Activated CD8-positive, alpha-beta memory T cell treated with anti-CD3 and anti-CD28 coated beads, Interleukin-2, amount 50 U/mL, for 4 hours (primary cell): ENCODE data around the gene METTL8.
A peak's percentile ranks its signal among the peaks of the same experiment; 100 is the strongest.

ENCODE experiments used
- DNase-seq: peaks from one replicate; pipeline ENCODE4 v3.0.0-alpha.2; 2020

The METTL8 gene

GRCh38 chr2:171433763-171434012 lies at the start of gene METTL8:
TSS of gene METTL8 (minus strand) at chr2:171433990. CDS start at chr2:171392185, 41,805 bp downstream.
- no peak for DNase-seq

- no peak for DNase-seq
These were observed 49.1 kb upstream of the METTL8 start for GRCh38 chr2:171482877-171483276.

- DNase-seq = no peak
These were observed 48.5 kb upstream of the METTL8 start for GRCh38 chr2:171482308-171482707.

- DNase-seq = no peak
These were observed 47.1 kb upstream of the METTL8 start for GRCh38 chr2:171480908-171481307.

GRCh38 chr2:171479154-171479814 lies 45.5 kb upstream of the METTL8 start:
- DNase-seq = no peak

GRCh38 chr2:171478345-171478744 lies 44.6 kb upstream of the METTL8 start:
- DNase-seq = no peak

GRCh38 chr2:171475979-171476378 lies 42.2 kb upstream of the METTL8 start:
- no peak for DNase-seq

- DNase-seq = no peak
These were observed 36.3 kb upstream of the METTL8 start for GRCh38 chr2:171470129-171470528.

GRCh38 chr2:171469176-171469575 lies 35.4 kb upstream of the METTL8 start:
- no peak for DNase-seq

GRCh38 chr2:171460537-171460936 lies 26.7 kb upstream of the METTL8 start:
- no peak for DNase-seq

- DNase-seq = no peak
These were observed 25.7 kb upstream of the METTL8 start for GRCh38 chr2:171459498-171459897.

- no peak for DNase-seq
These were observed 19.0 kb upstream of the METTL8 start for GRCh38 chr2:171452773-171453172.

GRCh38 chr2:171451074-171451473 lies 17.3 kb upstream of the METTL8 start:
- no peak for DNase-seq

- no peak for DNase-seq
These were observed 13.9 kb upstream of the METTL8 start for GRCh38 chr2:171447675-171448074.

GRCh38 chr2:171441470-171441869 lies 7.7 kb upstream of the METTL8 start:
- no peak for DNase-seq

GRCh38 chr2:171436307-171436706 lies 2.5 kb upstream of the METTL8 start:
- DNase-seq = no peak

GRCh38 chr2:171434013-171434989 lies 511 bp upstream of the METTL8 start, which contains the start of gene DCAF17:
TSS of gene DCAF17 (plus strand) at chr2:171434226. CDS start at chr2:171434578, 352 bp downstream.
- peak; percentile 95 for DNase-seq

GRCh38 chr2:171432969-171433762 lies 624 bp downstream of the METTL8 start:
- peak; percentile 47 for DNase-seq

GRCh38 chr2:171432206-171432968 lies 1.4 kb downstream of the METTL8 start:
- no peak for DNase-seq

GRCh38 chr2:171431677-171432167 lies 2.1 kb downstream of the METTL8 start:
- no peak for DNase-seq

- no peak for DNase-seq
These were observed 3.0 kb downstream of the METTL8 start for GRCh38 chr2:171430516-171431410.
